HG03025 (cell line): Measurements from ENCODE around the gene HIRA.
"Not testable (repeated sequence)": the region's sequence is repeated elsewhere in the genome, so short reads cannot be mapped to it uniquely, and the experiment has no call there.

Experiments
- ATAC-seq: cut with Tn5 transposase; IDR thresholded peaks from one replicate; pipeline ENCODE4 v1.9.1; 2021; ENCODE audit warnings: mild to moderate bottlenecking, moderate library complexity; ENCODE audit not compliant: unreplicated experiment, low FRiP score

Gene HIRA

GRCh38 chr22:19445279-19445982 lies 13.9 kb upstream of the HIRA start:
- ATAC-seq, result not testable (repeated sequence)

GRCh38 chr22:19443544-19444211 lies 12.1 kb upstream of the HIRA start:
- ATAC-seq, result no peak

GRCh38 chr22:19442166-19442565 lies 10.6 kb upstream of the HIRA start:
- no peak for ATAC-seq

- ATAC-seq, result no peak
Observed at GRCh38 chr22:19440411-19441195, 9.1 kb upstream of the HIRA start.

- no peak for ATAC-seq
Observed at GRCh38 chr22:19438298-19438697, 6.8 kb upstream of the HIRA start.

- not testable (repeated sequence) for ATAC-seq
Observed at GRCh38 chr22:19436444-19437161, 5.1 kb upstream of the HIRA start.

- no peak for ATAC-seq
Observed at GRCh38 chr22:19434829-19435580, 3.5 kb upstream of the HIRA start.

GRCh38 chr22:19434401-19434800 lies 2.9 kb upstream of the HIRA start:
- ATAC-seq, result no peak

- ATAC-seq, result peak; percentile 66
Observed at GRCh38 chr22:19432133-19432851, 759 bp upstream of the HIRA start, which contains the start of gene MRPL40. Gene MRPL40, plus strand, starts transcription at chr22:19432545. Its CDS starts 10 bp downstream, at chr22:19432555.

GRCh38 chr22:19430890-19431541 lies 517 bp downstream of the HIRA start:
- peak; percentile 8 for ATAC-seq

GRCh38 chr22:19429950-19430889 lies 1.3 kb downstream of the HIRA start:
- ATAC-seq, result no peak

- no peak for ATAC-seq
Observed at GRCh38 chr22:19424186-19424500, 7.4 kb downstream of the HIRA start.

GRCh38 chr22:19422440-19423301 lies 8.9 kb downstream of the HIRA start:
- no peak for ATAC-seq

GRCh38 chr22:19420321-19420720 lies 11.2 kb downstream of the HIRA start:
- ATAC-seq, result no peak

- ATAC-seq, result no peak
Observed at GRCh38 chr22:19419464-19420178, 11.9 kb downstream of the HIRA start.

- ATAC-seq, result no peak
Observed at GRCh38 chr22:19419086-19419463, 12.5 kb downstream of the HIRA start.
